ENCODE measurements around the gene UBXN6.

DNA sequence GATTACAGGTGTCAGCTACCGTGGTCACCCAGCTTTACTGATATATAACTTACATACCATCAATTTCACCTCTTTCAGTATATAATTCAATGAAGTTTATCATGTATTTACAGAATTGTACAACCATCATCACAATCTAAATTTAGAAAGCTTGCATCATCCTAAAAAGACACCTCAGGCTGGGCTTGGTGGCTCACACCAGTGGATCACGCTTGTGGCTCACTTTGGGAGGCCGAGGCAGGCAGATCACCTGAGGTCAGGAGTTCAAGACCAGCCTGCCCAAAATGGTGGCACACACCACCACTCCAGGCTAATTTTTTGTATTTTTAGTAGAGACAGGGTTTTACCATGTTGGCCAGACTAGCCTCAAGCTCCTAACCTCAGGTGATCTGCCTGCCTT is 10.2 kb upstream of the UBXN6 start:
- no peak for TF ChIP-seq RAD21 (IDR thresholded peaks at IDR 0.05; ENCODE audit: low read depth)
- no peak for TF ChIP-seq NFIC (IDR thresholded peaks at IDR 0.05)
- TF ChIP-seq CEBPB (IDR thresholded peaks at IDR 0.05), result no peak
- TF ChIP-seq TAF1 (IDR thresholded peaks at IDR 0.05; ENCODE audit: low read depth), result no peak
- TF ChIP-seq EP300 (IDR thresholded peaks at IDR 0.05; ENCODE audit: borderline replicate concordance), result no peak
- TF ChIP-seq FOXM1 (IDR thresholded peaks at IDR 0.05; ENCODE audit: borderline replicate concordance, low read depth), result no peak
- TF ChIP-seq YY1 (IDR thresholded peaks at IDR 0.05; ENCODE audit: low read depth), result no peak
- TF ChIP-seq, protein P1, sequence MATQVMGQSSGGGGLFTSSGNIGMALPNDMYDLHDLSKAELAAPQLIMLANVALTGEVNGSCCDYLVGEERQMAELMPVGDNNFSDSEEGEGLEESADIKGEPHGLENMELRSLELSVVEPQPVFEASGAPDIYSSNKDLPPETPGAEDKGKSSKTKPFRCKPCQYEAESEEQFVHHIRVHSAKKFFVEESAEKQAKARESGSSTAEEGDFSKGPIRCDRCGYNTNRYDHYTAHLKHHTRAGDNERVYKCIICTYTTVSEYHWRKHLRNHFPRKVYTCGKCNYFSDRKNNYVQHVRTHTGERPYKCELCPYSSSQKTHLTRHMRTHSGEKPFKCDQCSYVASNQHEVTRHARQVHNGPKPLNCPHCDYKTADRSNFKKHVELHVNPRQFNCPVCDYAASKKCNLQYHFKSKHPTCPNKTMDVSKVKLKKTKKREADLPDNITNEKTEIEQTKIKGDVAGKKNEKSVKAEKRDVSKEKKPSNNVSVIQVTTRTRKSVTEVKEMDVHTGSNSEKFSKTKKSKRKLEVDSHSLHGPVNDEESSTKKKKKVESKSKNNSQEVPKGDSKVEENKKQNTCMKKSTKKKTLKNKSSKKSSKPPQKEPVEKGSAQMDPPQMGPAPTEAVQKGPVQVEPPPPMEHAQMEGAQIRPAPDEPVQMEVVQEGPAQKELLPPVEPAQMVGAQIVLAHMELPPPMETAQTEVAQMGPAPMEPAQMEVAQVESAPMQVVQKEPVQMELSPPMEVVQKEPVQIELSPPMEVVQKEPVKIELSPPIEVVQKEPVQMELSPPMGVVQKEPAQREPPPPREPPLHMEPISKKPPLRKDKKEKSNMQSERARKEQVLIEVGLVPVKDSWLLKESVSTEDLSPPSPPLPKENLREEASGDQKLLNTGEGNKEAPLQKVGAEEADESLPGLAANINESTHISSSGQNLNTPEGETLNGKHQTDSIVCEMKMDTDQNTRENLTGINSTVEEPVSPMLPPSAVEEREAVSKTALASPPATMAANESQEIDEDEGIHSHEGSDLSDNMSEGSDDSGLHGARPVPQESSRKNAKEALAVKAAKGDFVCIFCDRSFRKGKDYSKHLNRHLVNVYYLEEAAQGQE (IDR thresholded peaks at IDR 0.05; ENCODE audit: low read depth), result no peak
- TF ChIP-seq CREB1 (IDR thresholded peaks at IDR 0.05; ENCODE audit: low read depth), result no peak
- TF ChIP-seq, protein P2, sequence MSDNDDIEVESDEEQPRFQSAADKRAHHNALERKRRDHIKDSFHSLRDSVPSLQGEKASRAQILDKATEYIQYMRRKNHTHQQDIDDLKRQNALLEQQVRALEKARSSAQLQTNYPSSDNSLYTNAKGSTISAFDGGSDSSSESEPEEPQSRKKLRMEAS (IDR thresholded peaks at IDR 0.05), result no peak
- no peak for TF ChIP-seq TEAD4 (IDR thresholded peaks at IDR 0.05)
- TF ChIP-seq ZBTB7A (IDR thresholded peaks at IDR 0.05; ENCODE audit: low read depth), result no peak
- no peak for TF ChIP-seq EGR1 (IDR thresholded peaks at IDR 0.05)
- TF ChIP-seq, protein P3, sequence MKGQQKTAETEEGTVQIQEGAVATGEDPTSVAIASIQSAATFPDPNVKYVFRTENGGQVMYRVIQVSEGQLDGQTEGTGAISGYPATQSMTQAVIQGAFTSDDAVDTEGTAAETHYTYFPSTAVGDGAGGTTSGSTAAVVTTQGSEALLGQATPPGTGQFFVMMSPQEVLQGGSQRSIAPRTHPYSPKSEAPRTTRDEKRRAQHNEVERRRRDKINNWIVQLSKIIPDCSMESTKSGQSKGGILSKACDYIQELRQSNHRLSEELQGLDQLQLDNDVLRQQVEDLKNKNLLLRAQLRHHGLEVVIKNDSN (IDR thresholded peaks at IDR 0.05), result no peak
